Kidney (tissue), 11 donors: ENCODE data around the gene XAGE3. TPM values are rescaled to one million over a fixed set of nuclear protein-coding genes. Genes with fewer than 3 reads are reported as not detected.
A peak's percentile ranks its signal among the peaks of the same experiment; 100 is the strongest.
"Not testable (repeated sequence)": the region's sequence is repeated elsewhere in the genome, so short reads cannot be mapped to it uniquely, and the experiment has no call there.

Experiments used
- DNase-seq, 5 donors: peaks; one replicate each; pipeline ENCODE4 v3.0.0-alpha.2; 2013 to 2020
- FAIRE-seq: peaks from 2 replicates; lab custom pipeline; 2012; peaks lifted over from hg19 to GRCh38; lab: Jason Lieb, UNC
- H3K27ac ChIP-seq, 2 donors: one replicate each; pipeline ENCODE4 v1.7.0; 2013; ENCODE audit warnings: low read depth in 2 of 2, low read length in 2 of 2, inconsistent platforms in 1 of 2
- H3K27me3 ChIP-seq: one replicate; pipeline ENCODE4 v1.7.1; 2013; ENCODE audit warnings: low read length, inconsistent platforms; ENCODE audit not compliant: control insufficient read depth, insufficient read depth
- H3K36me3 ChIP-seq, 3 donors: one replicate each; pipeline versions ENCODE4 v1.7.0 to v1.7.1; 2013; ENCODE audit warnings: low read length in 3 of 3, control low read depth in 1 of 3, inconsistent platforms in 1 of 3; ENCODE audit not compliant: insufficient read depth in 3 of 3, control insufficient read depth in 2 of 3
- H3K4me1 ChIP-seq, 3 donors: one replicate each; pipeline versions ENCODE4 v1.7.0 to v1.7.1; 2013; ENCODE audit warnings: low read length in 3 of 3, inconsistent platforms in 1 of 3, low read depth in 1 of 3; ENCODE audit not compliant: control insufficient read depth in 2 of 3, insufficient read depth in 2 of 3
- H3K4me3 ChIP-seq, 3 donors: one replicate each; pipeline versions ENCODE4 v1.7.0 to v1.8.1; 2013; ENCODE audit warnings: low read length in 3 of 3, control low read depth in 1 of 3, inconsistent platforms in 1 of 3
- H3K9ac ChIP-seq, 3 donors: one replicate each; pipeline versions ENCODE4 v1.7.0 to v1.7.1; 2013; ENCODE audit warnings: low read length in 3 of 3, control low read depth in 1 of 3, inconsistent platforms in 1 of 3
- H3K9me3 ChIP-seq, 3 donors: one replicate each; pipeline versions ENCODE4 v1.7.0 to v1.7.1; 2013; ENCODE audit warnings: low read length in 3 of 3, control low read depth in 1 of 3, inconsistent platforms in 1 of 3; ENCODE audit not compliant: control insufficient read depth in 2 of 3, insufficient read depth in 1 of 3
- intact Hi-C: fragments of 100-400 bp; cut with DNase I; formaldehyde crosslinking; loops from one replicate; pipeline ENCODE4 v1.11.1; 2022
- polyA plus RNA-seq: library from polyadenylated mRNA; stranded (reverse); fragments of 350-450 nt; fragmentation: Illumina TruSeq; extraction: RNeasy Lipid Tissue Mini Kit (QIAGEN cat#74804); gene quantifications from one replicate; pipeline ENCODE4 v1.2.3, GENCODE V29; 2014; ENCODE audit warnings: low read depth, low replicate concordance; ENCODE audit not compliant: insufficient read depth
- total RNA-seq: library from RNA; stranded (reverse); fragmentation: NEBNext Ultra II Directional; extraction: Animal tissue kit (Norgen Biotek cat#: 25700); gene quantifications from one replicate; pipeline ENCODE4 v1.2.1, GENCODE V29; 2021
- donor health status: control.
- donor health status: control.
- donor health status: DM: yes; HTN: yes; CAD: no.
- donor health status: Normal renal cell carcinoma (clear cell type).

XAGE3 gene
- total and polyA plus RNA-seq, 2 donors from 2014 or later, result not detected

GRCh38 chrX:52905531-52905930, 37.6 kb upstream of the XAGE3 start:
- H3K9me3 ChIP-seq, H3K36me3 ChIP-seq, DNase-seq, H3K9ac ChIP-seq, H3K27me3 ChIP-seq, H3K4me3 ChIP-seq, FAIRE-seq, H3K4me1 ChIP-seq, H3K27ac ChIP-seq, intact Hi-C loops: not testable (repeated sequence)

- H3K27ac ChIP-seq, DNase-seq, intact Hi-C loops, H3K9ac ChIP-seq, H3K4me3 ChIP-seq, H3K9me3 ChIP-seq, H3K36me3 ChIP-seq, H3K4me1 ChIP-seq, H3K27me3 ChIP-seq: not testable (repeated sequence)
- peak; percentile 69 for FAIRE-seq
These were observed 29.2 kb upstream of the XAGE3 start, which contains the start of gene FAM156B for GRCh38 chrX:52896855-52897709. Gene FAM156B, plus strand, starts transcription at chrX:52897330. Its CDS starts 9,896 bp downstream, at chrX:52907226.

- H3K9me3 ChIP-seq, DNase-seq, H3K4me1 ChIP-seq, H3K9ac ChIP-seq, H3K27ac ChIP-seq, FAIRE-seq, H3K36me3 ChIP-seq, H3K4me3 ChIP-seq, H3K27me3 ChIP-seq, intact Hi-C loops: not testable (repeated sequence)
These were observed 28.6 kb upstream of the XAGE3 start for GRCh38 chrX:52896438-52896837.

DNA sequence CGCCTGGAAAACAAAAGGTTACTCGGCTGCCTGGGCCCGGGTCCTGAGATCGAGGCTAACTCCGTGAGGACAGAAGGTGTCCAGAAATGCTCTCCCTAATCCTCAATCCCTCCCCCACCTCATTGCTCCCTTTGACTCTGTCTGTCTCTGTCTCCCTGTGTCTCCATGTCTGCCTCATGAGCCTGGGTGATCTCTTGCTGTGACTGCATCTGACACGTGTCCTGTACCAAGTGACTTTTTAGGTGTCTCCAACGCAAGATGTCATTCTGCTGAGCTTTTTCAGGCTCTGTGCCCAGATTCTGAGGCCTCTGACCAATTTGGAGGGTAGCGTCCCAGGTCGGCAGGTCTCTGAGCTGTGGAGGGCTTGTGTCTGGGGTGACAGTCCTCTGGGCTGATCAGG, 20.2 kb upstream of the XAGE3 start:
- intact Hi-C loops, H3K9me3 ChIP-seq: not testable (repeated sequence)

GRCh38 chrX:52887459-52887858, 19.6 kb upstream of the XAGE3 start:
- intact Hi-C loops, DNase-seq, H3K9me3 ChIP-seq, H3K9ac ChIP-seq, H3K27ac ChIP-seq, FAIRE-seq, H3K27me3 ChIP-seq, H3K36me3 ChIP-seq, H3K4me1 ChIP-seq, H3K4me3 ChIP-seq: not testable (repeated sequence)

More for the DNA sequence above, 20.2 kb upstream of the XAGE3 start:
- H3K4me1 ChIP-seq, H3K4me3 ChIP-seq, H3K36me3 ChIP-seq, H3K9ac ChIP-seq, DNase-seq, FAIRE-seq, H3K27ac ChIP-seq, H3K27me3 ChIP-seq: not testable (repeated sequence)

DNA sequence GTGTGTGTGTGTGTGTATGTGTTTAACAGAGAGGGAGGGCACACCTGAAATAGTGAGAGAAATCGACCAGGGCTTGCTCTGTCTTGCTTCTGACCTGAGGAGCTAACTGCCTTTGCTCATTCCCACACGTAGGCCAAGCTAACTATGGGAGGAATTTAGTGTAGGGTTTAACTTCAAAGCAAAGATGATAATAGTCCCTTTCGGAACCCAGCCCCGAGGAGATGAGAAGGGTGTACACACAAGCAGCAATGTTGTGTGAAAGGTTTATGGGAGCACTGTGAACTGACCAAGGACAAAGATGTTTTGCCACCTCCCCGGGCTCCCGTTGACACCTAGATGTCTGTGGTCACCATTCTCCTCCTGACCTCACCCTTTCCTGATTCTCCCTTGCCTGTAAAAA, 8.5 kb upstream of the XAGE3 start:
- FAIRE-seq, H3K4me3 ChIP-seq, H3K9me3 ChIP-seq, H3K27ac ChIP-seq, intact Hi-C loops, H3K36me3 ChIP-seq, DNase-seq, H3K9ac ChIP-seq, H3K4me1 ChIP-seq, H3K27me3 ChIP-seq: not testable (repeated sequence)

- H3K27ac ChIP-seq, H3K36me3 ChIP-seq, DNase-seq, H3K4me1 ChIP-seq, FAIRE-seq, H3K9me3 ChIP-seq, H3K27me3 ChIP-seq, H3K4me3 ChIP-seq, intact Hi-C loops, H3K9ac ChIP-seq: not testable (repeated sequence)
These were observed 7.6 kb upstream of the XAGE3 start for GRCh38 chrX:52875436-52875835.
